Effector memory CD4-positive, alpha-beta T cell (primary cell): ENCODE data around the gene SGMS1.

Experiments
- DNase-seq, 3 donors: peaks; one replicate each; pipeline ENCODE4 v3.0.0-alpha.2; 2020
- H3K27ac ChIP-seq: 2 replicates; pipeline ENCODE4 v1.7.0; 2013; ENCODE audit warnings: mild to moderate bottlenecking, low read length, moderate library complexity; ENCODE audit not compliant: insufficient read depth, poor library complexity, severe bottlenecking
- H3K27me3 ChIP-seq: replicated peaks from 2 replicates; pipeline ENCODE4 v1.7.0; 2013; ENCODE audit warnings: mild to moderate bottlenecking, low read length; ENCODE audit not compliant: insufficient read depth, control insufficient read depth, poor library complexity, severe bottlenecking
- H3K36me3 ChIP-seq: 2 replicates; pipeline ENCODE4 v1.7.0; 2013; ENCODE audit warnings: mild to moderate bottlenecking, low read length, moderate library complexity; ENCODE audit not compliant: control insufficient read depth, insufficient read depth
- H3K4me1 ChIP-seq: 2 replicates; pipeline ENCODE4 v1.7.0; 2013; ENCODE audit warnings: low read length, mild to moderate bottlenecking; ENCODE audit not compliant: control insufficient read depth, insufficient read depth, poor library complexity, severe bottlenecking
- H3K4me3 ChIP-seq: 2 replicates; pipeline ENCODE4 v1.7.0; 2013; ENCODE audit warnings: low read length, low read depth, mild to moderate bottlenecking; ENCODE audit not compliant: insufficient read depth, poor library complexity, severe bottlenecking
- H3K9me3 ChIP-seq: 2 replicates; pipeline ENCODE4 v1.7.0; 2013; ENCODE audit warnings: mild to moderate bottlenecking, low read length, moderate library complexity; ENCODE audit not compliant: control insufficient read depth

Gene SGMS1

DNA sequence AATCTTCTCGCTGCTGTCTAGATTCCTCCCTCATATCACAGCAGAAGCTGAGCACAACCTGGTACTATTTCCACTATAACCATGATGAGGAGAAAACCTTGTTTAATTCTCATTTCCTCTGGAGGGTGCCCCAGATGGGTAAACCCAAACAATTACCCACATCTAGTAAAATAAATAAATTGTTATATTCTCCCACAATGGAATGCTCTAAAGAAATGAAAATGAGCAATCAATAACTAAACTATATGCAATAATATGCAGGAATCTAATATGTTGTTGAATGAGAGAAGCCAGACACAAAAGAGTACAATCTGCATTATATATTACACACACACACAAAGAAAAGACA lies 37.0 kb downstream of the SGMS1 start:
- no peak overlapping the region for H3K27ac ChIP-seq

DNA sequence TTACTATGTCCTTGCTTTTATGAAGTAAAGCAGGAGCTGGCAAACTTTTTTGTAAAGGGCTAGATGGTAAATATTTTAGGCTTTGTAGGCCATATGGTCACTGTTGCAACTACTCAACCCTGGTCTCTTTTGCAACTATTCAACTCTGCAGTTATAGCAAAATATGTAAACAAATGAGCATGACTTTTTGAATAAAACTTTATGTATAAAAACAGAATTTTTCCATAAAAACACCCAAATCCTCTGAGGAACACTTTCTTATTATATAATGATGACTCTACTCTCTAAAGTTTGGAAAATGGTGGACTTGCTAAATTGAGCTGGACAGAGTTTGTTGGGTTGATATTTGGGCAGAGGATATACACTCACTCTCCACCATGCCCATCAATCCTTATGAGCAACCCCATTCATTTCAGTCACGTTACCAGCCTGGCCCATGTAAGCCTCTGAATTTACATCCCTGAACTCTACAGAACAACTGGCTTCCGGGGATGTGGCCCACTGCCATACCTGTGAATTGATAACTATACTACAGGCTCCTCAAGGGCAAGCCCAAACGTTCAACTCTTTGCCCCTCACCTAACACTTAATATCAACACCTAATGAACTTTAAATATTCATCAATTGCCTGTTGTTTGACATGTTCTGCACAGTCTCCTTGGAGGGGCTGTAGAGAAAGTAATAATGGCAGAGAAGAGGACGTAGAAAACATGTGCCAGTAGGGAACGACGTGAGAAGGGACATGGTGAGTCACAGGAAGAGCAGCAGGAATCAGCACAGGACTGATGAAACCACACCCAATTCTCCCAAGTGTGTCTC lies 37.6 kb downstream of the SGMS1 start:
- DNase-seq = no peak
- no peaks in the 10 kb centered on the region for H3K27me3 ChIP-seq
- H3K4me3 ChIP-seq = no peak overlapping the region
- H3K9me3 ChIP-seq = no peaks in the 10 kb centered on the region
- H3K4me1 ChIP-seq = peaks cover 9% of the 10 kb centered on the region
- no peak overlapping the region for H3K27ac ChIP-seq
- peaks cover 14% of the 10 kb centered on the region for H3K36me3 ChIP-seq

More for the DNA sequence above, 37.0 kb downstream of the SGMS1 start:
- no peaks in the 10 kb centered on the region for H3K9me3 ChIP-seq
- no peak overlapping the region for H3K4me3 ChIP-seq
- H3K4me1 ChIP-seq = peaks cover 8% of the 10 kb centered on the region
- H3K27me3 ChIP-seq = no peaks in the 10 kb centered on the region
- DNase-seq = no peak
- H3K36me3 ChIP-seq = peaks cover 14% of the 10 kb centered on the region

DNA sequence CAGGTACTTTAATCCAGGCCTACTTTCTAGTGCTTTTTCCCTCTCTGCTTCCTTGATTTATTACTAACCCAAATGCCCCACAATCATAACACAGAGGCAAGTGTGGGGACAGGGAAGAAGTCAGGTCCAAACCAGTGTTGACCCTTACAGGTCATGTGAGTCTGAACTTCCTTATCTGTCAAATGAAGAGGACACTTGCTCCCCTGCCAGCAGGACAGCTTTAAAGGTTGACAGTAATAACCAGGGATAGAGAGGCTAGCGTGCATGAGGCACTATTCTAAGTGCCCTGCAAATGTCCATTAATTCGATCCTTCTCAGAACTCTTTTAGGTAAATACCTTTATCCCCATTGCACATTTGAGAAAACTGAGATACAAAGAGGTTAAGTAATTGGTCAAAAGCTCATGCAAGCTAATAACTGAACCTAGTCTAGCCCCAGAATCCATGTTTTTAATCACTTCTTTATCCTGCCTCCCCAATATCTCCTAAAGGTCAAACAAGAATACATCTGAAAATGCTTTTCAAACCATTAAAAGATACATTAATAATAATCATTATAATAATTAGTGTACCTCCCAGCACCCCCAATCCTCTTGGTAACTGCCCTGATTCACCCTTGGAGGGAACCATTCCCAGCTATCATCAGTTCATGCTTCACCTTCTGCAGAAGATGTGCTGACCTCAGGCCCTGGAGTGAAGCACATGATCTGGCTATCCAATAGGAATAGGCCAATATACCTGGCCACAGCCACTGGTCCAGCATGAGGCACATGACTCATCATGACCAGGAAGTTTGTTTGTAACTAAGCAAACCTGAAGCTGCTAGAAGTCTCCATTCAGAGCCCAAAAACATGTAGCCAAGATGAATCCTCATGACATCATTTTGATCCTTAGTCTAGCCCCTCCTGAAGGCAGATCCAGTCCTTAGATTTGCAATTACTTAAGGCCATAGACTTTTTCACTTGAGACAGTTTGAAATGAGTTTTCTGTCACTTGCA lies 40.7 kb downstream of the SGMS1 start:
- DNase-seq = no peak
- no peak overlapping the region for H3K4me3 ChIP-seq
- peaks cover 11% of the 10 kb centered on the region for H3K4me1 ChIP-seq
- H3K27ac ChIP-seq = no peak overlapping the region
- no peaks in the 10 kb centered on the region for H3K36me3 ChIP-seq
- no peaks in the 10 kb centered on the region for H3K27me3 ChIP-seq
- H3K9me3 ChIP-seq = no peaks in the 10 kb centered on the region

DNA sequence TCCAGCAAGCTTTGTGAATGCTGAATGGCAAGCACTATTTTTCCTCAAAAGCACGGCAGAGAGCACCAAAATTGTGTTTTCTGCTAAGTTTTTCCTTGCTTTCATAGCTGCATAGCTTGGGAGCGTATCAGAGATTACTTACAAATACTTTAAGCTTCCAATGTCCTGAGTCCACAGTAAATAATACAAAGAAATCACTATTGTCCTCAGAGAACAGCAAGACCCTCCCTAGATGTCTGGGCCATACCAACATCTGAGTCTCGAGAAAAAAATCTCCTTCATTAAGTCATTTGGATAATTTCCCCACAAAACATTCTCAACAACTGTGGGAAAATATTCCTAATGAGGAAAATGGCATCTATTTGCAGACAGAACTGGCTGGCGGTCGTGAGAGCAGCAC lies 41.7 kb downstream of the SGMS1 start:
- H3K9me3 ChIP-seq = no peaks in the 10 kb centered on the region
- H3K27ac ChIP-seq = no peak overlapping the region
- peaks cover 11% of the 10 kb centered on the region for H3K4me1 ChIP-seq
- DNase-seq = no peak
- H3K36me3 ChIP-seq = no peaks in the 10 kb centered on the region
- H3K27me3 ChIP-seq = no peaks in the 10 kb centered on the region
- H3K4me3 ChIP-seq = no peak overlapping the region

DNA sequence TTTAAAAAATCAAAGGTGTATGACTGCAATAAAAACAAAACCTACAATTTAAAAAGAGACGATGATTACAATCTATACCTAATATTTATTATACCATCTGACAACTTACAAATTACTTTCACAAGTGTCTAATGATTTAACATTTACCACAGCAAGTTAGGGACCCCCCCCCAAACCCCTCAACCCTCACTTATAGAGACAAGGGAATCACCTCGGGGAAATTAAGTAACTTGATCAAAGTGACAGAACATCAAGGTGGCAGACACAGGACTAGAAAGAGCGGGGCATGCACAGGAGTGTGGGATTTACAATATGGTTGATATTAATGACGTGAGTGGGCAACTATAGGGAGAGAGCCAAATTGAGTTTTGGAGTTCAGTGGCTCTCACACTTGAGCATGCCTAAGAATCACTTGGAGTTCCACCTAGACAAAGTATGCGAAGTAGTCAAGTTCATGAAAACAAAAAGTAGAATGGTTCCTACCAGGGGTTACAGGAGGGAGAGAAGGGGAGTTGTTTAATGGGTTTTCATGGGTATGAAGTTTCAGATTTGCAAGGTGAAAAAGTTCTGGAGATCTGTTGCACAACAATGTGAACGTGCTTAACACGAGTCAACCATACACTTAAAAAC lies 43.4 kb downstream of the SGMS1 start:
- H3K9me3 ChIP-seq = no peaks in the 10 kb centered on the region
- H3K4me3 ChIP-seq = no peak overlapping the region
- H3K27ac ChIP-seq = no peak overlapping the region
- H3K27me3 ChIP-seq = no peaks in the 10 kb centered on the region
- H3K4me1 ChIP-seq = peaks cover 11% of the 10 kb centered on the region
- H3K36me3 ChIP-seq = no peaks in the 10 kb centered on the region
- DNase-seq = no peak

DNA sequence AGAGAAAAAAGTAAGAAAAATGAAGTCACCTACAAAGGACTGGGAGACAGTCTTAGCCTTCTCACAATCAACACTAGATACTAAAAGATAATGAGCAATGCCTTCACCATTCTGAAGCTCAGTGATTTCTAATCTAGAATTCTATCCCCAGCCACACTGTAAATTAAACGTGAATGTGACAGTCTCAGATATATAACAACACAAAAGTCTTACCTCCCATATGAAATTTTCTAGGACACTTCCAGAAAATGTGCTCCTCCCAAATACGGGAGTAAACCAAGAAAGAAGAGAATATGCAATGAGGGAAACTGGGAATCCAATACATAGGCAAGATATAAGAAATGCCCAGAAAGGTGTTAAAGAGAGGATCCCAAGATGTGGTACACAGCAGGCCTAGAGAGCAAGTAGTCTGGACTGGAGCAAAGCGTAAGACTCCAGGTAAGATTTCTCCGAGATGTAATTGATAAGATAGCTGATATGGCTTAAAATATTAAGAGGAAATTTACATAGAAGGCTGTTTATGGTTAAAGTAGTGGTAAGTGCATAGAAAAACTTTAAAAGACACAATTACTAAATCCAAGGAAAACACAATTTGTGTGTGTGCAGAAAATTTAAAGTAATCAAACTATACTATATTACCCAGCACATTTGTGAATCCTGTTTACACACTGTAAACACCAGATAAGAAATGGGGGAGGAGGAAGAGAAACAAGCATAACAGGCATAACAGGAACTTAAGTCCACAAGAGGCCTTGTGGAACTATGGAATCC lies 44.1 kb downstream of the SGMS1 start:
- no peak for DNase-seq
- Histone ChIP-seq H3K27me3 (no peaks in the 10 kb centered on the region), H3K36me3 (no peaks in the 10 kb centered on the region), H3K4me3 (no peak overlapping the region), H3K9me3 (no peaks in the 10 kb centered on the region), H3K4me1 (peaks cover 11% of the 10 kb centered on the region), H3K27ac (no peak overlapping the region)

DNA sequence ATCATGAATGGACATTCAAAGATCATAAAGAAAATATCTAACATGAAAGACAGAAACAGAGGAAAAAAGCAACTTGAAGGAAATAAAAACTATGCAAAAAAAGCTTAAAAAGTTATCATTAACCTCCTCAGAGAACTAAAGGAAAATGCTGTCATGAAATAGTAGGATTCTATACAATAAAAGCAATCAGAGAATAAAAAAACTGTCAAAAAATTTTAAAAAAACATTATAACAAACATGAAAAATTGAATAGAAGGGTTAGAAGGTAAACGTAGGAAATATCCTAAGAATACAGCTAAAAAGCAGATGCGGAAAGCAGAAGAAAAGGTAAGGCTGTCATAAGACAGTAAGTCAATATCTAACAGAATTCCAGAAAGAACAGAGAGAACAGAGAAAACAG lies 44.8 kb downstream of the SGMS1 start:
- no peak for DNase-seq
- Histone ChIP-seq H3K27me3 (no peaks in the 10 kb centered on the region), H3K4me1 (peaks cover 11% of the 10 kb centered on the region), H3K4me3 (no peak overlapping the region), H3K36me3 (no peaks in the 10 kb centered on the region), H3K9me3 (no peaks in the 10 kb centered on the region), H3K27ac (no peak overlapping the region)

- no peak overlapping the region for H3K27ac ChIP-seq
- peaks cover 11% of the 10 kb centered on the region for H3K4me1 ChIP-seq
- no peaks in the 10 kb centered on the region for H3K9me3 ChIP-seq
- no peak for DNase-seq
- H3K27me3 ChIP-seq = no peaks in the 10 kb centered on the region
- no peaks in the 10 kb centered on the region for H3K36me3 ChIP-seq
- no peak overlapping the region for H3K4me3 ChIP-seq
Measured at GRCh38 chr10:50577681-50578350, 45.9 kb downstream of the SGMS1 start.

DNA sequence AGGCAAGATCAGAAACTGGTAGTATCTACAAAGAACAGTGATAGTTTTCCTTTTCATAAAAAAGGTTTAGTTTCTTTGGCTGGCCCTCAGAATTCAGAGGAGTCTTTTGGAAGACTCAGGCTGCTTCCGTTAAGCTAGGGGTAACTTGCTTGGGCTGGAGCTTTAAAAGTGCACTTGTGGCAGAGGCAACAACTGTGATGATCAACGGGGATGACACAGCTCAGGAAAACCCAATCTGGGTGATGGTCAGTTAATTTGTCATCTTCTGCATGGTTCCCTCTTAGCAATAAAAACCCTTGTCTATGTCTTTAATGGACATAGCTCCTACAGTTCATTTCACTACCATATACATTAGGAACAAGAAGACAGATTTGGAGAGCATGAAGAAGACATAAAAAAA lies 46.7 kb downstream of the SGMS1 start:
- Histone ChIP-seq H3K4me1 (peaks cover 6% of the 10 kb centered on the region), H3K4me3 (no peak overlapping the region), H3K27me3 (no peaks in the 10 kb centered on the region), H3K36me3 (no peaks in the 10 kb centered on the region), H3K27ac (no peak overlapping the region), H3K9me3 (no peaks in the 10 kb centered on the region)
- DNase-seq = no peak
